Activated B cell treated with CpG ODN at 0.5 μM for 24 hours (primary cell): ENCODE results near the gene WDR5. TPM values are rescaled to one million over a fixed set of nuclear protein-coding genes. Genes with fewer than 3 reads are reported as not detected.
A peak's percentile ranks its signal among the peaks of the same experiment; 100 is the strongest.

ENCODE experiments used
- ATAC-seq: fragments of 200-7000 bp; cut with Tn5 transposase; one replicate; pipeline ENCODE4 v1.10.0; 2021; ENCODE audit warnings: low read depth, mild to moderate bottlenecking, moderate library complexity
- CTCF ChIA-PET: fragments of 350-600 bp; sonication (Branson Sonifier 250); formaldehyde crosslinking; loops from one replicate; lab custom pipeline; 2021; ENCODE audit warnings: antibody characterized with exemption; lab: Charles Lee
- POLR2A ChIA-PET: fragments of 350-600 bp; sonication (Branson Sonifier 250); formaldehyde crosslinking; loops from one replicate; lab custom pipeline; 2021; ENCODE audit warnings: antibody characterized with exemption; lab: Charles Lee
- DNase-seq: peaks from one replicate; pipeline ENCODE4 v3.0.0; 2022
- H3K27ac Mint-ChIP-seq: one replicate; pipeline ENCODE4 v1.8.0; 2020; ENCODE audit warnings: mixed read lengths
- H3K27me3 Mint-ChIP-seq: one replicate; pipeline ENCODE4 v1.8.0; 2021; ENCODE audit warnings: mixed read lengths
- H3K36me3 Mint-ChIP-seq: one replicate; pipeline ENCODE4 v1.8.0; 2021; ENCODE audit warnings: low read depth, mixed read lengths
- H3K4me1 Mint-ChIP-seq: one replicate; pipeline ENCODE4 v1.8.0; 2021; ENCODE audit warnings: mixed read lengths
- H3K4me3 Mint-ChIP-seq: one replicate; pipeline ENCODE4 v1.8.0; 2020; ENCODE audit warnings: mild to moderate bottlenecking, mixed read lengths
- H3K9me3 Mint-ChIP-seq: one replicate; pipeline ENCODE4 v1.8.0; 2020; ENCODE audit warnings: mixed read lengths
- intact Hi-C: fragments of 100-400 bp; cut with micrococcal nuclease; formaldehyde crosslinking; loops from one replicate; pipeline ENCODE4 v1.15.1; 2024
- total RNA-seq: library from RNA; stranded (reverse); gene quantifications from 2 replicates; pipeline ENCODE4 v1.2.3, GENCODE V29; 2022
- TF ChIP-seq, protein P1 (sequence below): fragments of 200-600 bp; IDR thresholded peaks from one replicate; pipeline ENCODE4 v1.8.0; 2022; ENCODE audit warnings: antibody characterized with exemption, mild to moderate bottlenecking

The WDR5 gene
- total RNA-seq, 1 donor from 2014 or later: 22.4 TPM

DNA sequence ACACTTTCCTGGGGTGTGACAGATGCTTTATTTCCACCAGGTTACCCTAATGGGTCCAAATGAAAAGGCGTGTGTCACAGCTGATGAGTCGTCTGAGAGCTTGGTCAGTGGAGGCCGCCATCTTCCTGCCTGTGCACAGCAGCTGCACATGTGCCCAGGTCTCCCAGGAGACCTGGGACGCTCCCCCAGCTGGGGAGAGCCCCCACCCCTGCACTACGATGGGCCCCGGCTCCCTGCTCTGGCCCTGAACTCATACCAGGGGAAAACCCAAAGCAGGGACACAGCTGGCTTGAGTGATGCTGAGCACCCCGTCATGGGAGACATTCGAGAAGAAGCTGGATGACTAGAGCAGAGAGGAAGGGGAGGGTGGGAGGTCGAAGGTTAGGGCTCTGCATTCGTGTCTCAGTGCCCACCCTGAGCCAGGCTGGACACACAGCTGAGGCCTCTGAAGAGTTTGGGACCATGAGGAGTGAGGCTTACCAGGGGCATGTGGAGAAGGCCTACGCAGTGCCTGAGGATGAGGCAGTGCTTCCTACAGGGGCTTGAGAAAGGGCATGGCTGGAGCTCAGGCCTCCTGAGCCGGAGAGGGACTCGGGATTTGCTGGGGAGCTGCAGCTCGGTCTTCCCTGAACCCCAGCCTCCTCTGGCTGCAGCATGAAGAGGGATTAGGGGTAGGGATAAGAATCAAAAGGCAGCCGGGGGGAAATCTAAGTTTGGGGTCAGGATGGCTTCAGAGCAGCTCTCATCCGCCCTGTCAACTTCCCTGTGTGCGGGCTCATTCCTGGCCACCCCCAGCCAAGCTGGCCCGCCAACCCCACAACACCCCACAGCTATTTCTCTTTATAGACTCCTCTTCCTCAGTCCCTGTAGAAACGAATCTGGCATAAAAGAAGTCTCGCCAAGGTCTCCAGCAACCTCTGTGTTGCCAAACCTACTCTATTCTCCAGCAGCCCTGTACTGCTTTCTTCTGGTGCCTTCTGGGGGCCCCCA lies 70.7 kb downstream of the WDR5 start:
- H3K36me3 Mint-ChIP-seq: no peaks in the 10 kb centered on the region
- ATAC-seq (peak; percentile 57), DNase-seq (no peak)
- H3K27me3 Mint-ChIP-seq: peaks cover 3% of the 10 kb centered on the region
- ChIA-PET CTCF (no interaction called here), POLR2A (interaction anchor here (0.6 kb wide), 1 partner anchor 198 kb away, joined by 3 read pairs; no protein-coding TSS in a partner anchor)
- H3K27ac Mint-ChIP-seq: no peak overlapping the region
- intact Hi-C loops: no loop called here
- no peak overlapping the region for H3K4me3 Mint-ChIP-seq
- TF ChIP-seq, protein P1, sequence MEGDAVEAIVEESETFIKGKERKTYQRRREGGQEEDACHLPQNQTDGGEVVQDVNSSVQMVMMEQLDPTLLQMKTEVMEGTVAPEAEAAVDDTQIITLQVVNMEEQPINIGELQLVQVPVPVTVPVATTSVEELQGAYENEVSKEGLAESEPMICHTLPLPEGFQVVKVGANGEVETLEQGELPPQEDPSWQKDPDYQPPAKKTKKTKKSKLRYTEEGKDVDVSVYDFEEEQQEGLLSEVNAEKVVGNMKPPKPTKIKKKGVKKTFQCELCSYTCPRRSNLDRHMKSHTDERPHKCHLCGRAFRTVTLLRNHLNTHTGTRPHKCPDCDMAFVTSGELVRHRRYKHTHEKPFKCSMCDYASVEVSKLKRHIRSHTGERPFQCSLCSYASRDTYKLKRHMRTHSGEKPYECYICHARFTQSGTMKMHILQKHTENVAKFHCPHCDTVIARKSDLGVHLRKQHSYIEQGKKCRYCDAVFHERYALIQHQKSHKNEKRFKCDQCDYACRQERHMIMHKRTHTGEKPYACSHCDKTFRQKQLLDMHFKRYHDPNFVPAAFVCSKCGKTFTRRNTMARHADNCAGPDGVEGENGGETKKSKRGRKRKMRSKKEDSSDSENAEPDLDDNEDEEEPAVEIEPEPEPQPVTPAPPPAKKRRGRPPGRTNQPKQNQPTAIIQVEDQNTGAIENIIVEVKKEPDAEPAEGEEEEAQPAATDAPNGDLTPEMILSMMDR: no peak
- H3K9me3 Mint-ChIP-seq: peaks cover 7% of the 10 kb centered on the region
- peaks cover 5% of the 10 kb centered on the region for H3K4me1 Mint-ChIP-seq

DNA sequence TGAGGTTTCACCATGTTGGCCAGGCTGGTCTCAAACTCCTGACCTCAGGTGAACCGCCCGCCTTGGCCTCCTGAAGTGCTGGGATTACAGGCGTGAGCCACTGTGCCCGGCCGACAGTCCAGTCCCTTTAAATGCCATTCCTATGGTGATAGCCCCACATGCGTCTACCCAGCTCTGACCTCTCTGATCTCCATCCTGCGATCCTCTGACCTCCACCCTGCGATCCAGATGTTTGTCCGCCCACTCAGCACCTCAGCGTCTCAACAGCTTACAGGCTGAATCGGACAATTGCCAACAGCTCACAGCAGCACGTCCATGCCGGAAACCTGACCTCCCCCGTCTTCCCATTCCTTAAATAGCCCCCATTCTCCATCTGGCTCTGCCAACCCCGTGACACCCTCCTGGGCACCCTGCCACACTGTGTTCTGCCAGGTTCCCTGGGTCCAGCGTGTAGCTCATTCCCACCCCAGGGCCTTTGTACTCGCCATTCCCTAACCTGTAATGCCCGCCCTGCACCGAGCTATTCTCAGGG lies 72.5 kb downstream of the WDR5 start:
- no peak overlapping the region for H3K27ac Mint-ChIP-seq
- intact Hi-C loops: no loop called here

DNA sequence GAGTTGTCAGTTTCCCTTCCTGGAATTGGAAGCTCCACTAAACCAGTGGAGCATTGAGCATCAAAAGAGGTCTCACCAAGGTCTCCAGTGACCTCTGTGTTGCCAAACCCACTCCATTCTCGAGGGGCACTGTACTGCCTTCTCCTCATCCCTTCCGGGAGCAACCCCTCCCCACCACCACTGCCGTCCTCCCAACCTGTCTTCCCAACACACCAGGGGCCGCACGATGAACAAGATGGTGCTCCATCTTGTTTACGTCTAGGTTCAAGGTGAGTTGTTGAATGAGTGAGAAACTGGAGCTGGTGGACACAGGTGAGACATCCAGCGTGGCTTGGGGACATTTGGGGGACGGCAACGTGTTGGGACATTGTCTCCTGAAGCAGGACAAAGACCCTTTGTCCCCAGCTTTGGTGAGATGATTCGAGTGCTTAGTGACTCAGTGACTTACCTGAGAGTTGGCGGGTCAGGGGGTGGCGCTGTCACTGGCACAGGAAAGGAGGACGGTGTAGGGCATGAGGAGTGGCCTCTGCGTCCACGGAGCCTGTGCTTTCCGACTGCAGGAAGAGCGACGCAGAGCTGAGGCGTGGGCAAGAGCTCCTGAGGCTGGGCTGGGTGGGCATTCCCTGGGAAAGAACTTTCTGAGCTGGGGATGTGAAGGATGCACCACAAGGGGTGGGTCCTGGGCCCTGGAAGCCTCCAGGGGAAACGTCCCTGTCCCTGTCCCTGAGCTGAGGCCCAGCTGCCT lies 73.3 kb downstream of the WDR5 start:
- POLR2A ChIA-PET: no interaction called here
- CTCF ChIA-PET: no interaction called here
- no peak overlapping the region for H3K27ac Mint-ChIP-seq

More for the DNA sequence above, 72.5 kb downstream of the WDR5 start:
- ATAC-seq (no peak), DNase-seq (no peak)
- Mint-ChIP-seq H3K9me3 (peaks cover 6% of the 10 kb centered on the region), H3K4me3 (no peak overlapping the region), H3K36me3 (no peaks in the 10 kb centered on the region), H3K4me1 (peaks cover 5% of the 10 kb centered on the region), H3K27me3 (peaks cover 4% of the 10 kb centered on the region)
- ChIA-PET POLR2A (no interaction called here), CTCF (no interaction called here)
- TF ChIP-seq, protein P1: no peak

More for the DNA sequence above, 73.3 kb downstream of the WDR5 start:
- intact Hi-C loops: no loop called here
- DNase-seq (no peak), ATAC-seq (no peak)
- Mint-ChIP-seq H3K4me3 (no peak overlapping the region), H3K27me3 (peaks cover 4% of the 10 kb centered on the region), H3K4me1 (peaks cover 5% of the 10 kb centered on the region), H3K9me3 (peaks cover 4% of the 10 kb centered on the region), H3K36me3 (no peaks in the 10 kb centered on the region)
- TF ChIP-seq, protein P1: no peak

Other genes starting within 250 kb of the WDR5 start
- 92.9 and 99.6 TPM in 2 replicates for gene VAV2, start 143.8 kb upstream of the WDR5 start, total RNA-seq
- gene BRD3OS, start 110.6 kb upstream of the WDR5 start, total RNA-seq: 17.3 and 19.3 TPM in 2 replicates
- 17.0 and 18.3 TPM in 2 replicates for gene BRD3, start 68.1 kb upstream of the WDR5 start, total RNA-seq
- 86.6 and 120 TPM in 2 replicates for gene RNU6ATAC, start 28.5 kb downstream of the WDR5 start, total RNA-seq
- 4.6 and 5.0 TPM in 2 replicates for gene RXRA, start 190.4 kb downstream of the WDR5 start, total RNA-seq